22Rv1 (cell line): ENCODE measurements around the gene RNF157.

Source experiments
- CTCF ChIP-seq: fragments of 450-650 bp; IDR thresholded peaks from 2 replicates; pipeline ENCODE4 v1.5.1; 2017; ENCODE audit warnings: mild to moderate bottlenecking
- ZFX ChIP-seq: fragments of 450-650 bp; IDR thresholded peaks from 2 replicates; pipeline ENCODE4 v1.6.1; 2017; ENCODE audit warnings: antibody characterized with exemption, borderline replicate concordance

DNA sequence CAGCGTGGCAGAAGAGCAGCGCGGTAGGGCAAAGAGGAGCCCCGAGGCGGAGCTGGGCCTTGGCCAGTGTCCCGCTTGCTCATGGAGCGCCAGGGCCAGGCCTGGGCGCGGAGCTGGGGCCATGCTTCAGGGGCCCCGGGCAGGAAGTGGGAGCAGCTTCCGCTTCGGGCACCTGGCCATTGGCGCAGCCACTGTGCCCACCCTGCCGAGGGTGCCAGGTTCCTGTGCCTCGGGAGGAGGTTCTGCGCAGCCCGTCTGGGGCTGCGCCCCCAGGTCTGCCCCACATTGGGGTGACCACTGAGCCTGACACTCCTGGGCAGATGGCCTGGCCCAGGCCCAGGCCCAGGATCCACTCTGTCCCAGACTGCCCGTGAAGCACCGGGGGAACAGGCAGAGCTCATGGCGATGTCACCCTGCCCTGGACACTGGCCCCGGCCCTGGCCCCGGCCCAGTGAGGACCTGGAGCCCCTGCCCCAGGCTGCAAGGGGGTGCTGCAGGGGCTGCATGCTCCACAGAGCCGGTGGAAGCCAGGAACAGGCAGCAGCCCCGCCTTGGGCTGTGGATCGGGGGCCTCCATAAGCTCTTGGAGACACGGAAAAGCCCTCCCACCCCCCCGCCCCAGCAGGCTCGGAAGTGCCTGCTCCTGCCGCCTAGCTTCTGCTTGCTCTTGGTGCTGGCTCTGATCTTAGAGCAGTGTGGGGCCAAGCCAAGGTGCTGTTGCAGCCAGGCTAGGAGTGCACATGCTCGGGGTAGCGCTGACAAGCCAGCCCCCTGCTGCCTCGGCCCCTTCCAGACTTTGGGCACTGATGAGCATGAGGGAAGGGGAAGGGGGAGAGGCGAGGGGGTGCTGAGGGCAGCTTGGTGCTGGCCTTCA lies 63.4 kb downstream of the RNF157 start:
- no peak for TF ChIP-seq CTCF
- TF ChIP-seq ZFX, result no peak
